Heart right ventricle (tissue), 16 donors: ENCODE results near the gene CYSTM1. TPM values are rescaled to one million over a fixed set of nuclear protein-coding genes. Genes with fewer than 3 reads are reported as not detected.

Source experiments
- ATAC-seq, 8 donors: fragments of 200-7000 bp; cut with Tn5 transposase; one replicate each; pipeline ENCODE4 v1.9.1; 2020; ENCODE audit warnings: mild to moderate bottlenecking in 8 of 8, moderate library complexity in 8 of 8, moderate number of reproducible peaks in 1 of 8
- DNase-seq, 2 donors: peaks; one replicate each; pipeline ENCODE4 v3.0.0-alpha.2; 2020
- H3K27ac ChIP-seq, 10 donors: fragments of 200-600 bp; sonication (generic) in 2 of 10; one replicate each; pipeline versions ENCODE4 v1.5.0 to v1.8.0; 2020 to 2022; ENCODE audit warnings: mild to moderate bottlenecking in 3 of 10
- H3K27me3 ChIP-seq, 7 donors: fragments of 200-600 bp; one replicate each; pipeline ENCODE4 v1.8.0; 2021 to 2022; ENCODE audit warnings: mild to moderate bottlenecking in 2 of 7
- H3K36me3 ChIP-seq, 9 donors: fragments of 200-600 bp; sonication (generic) in 1 of 9; one replicate each; pipeline versions ENCODE4 v1.5.0 to v1.8.0; 2020 to 2022; ENCODE audit warnings: mild to moderate bottlenecking in 2 of 9
- H3K4me1 ChIP-seq, 9 donors: fragments of 200-600 bp; sonication (generic) in 1 of 9; one replicate each; pipeline versions ENCODE4 v1.5.0 to v1.8.0; 2020 to 2022; ENCODE audit warnings: mild to moderate bottlenecking in 4 of 9
- H3K4me3 ChIP-seq, 10 donors: fragments of 200-600 bp; sonication (generic) in 2 of 10; one replicate each; pipeline versions ENCODE4 v1.5.0 to v1.8.0; 2020 to 2022; ENCODE audit warnings: mild to moderate bottlenecking in 7 of 10, moderate library complexity in 2 of 10
- H3K9me3 ChIP-seq, 11 donors: fragments of 200-600 bp in 10 of 11; sonication (generic) in 2 of 11; one replicate each; pipeline versions ENCODE4 v1.5.0 to v1.8.0; 2013 to 2022; ENCODE audit warnings: mild to moderate bottlenecking in 2 of 11, control low read depth in 1 of 11, moderate library complexity in 1 of 11
- WGBS, 2 donors: extraction: QIAGEN DNeasy Blood & Tissue Kit; methylation state at CpG; one replicate each; pipeline ENCODE4 v1.1.7; 2013; ENCODE audit warnings: inconsistent platforms in 1 of 2; 5-methylcytosine and 5-hydroxymethylcytosine counted together
- intact Hi-C, 10 donors: fragments of 100-400 bp; cut with DNase I; formaldehyde crosslinking; loops; one replicate each; pipeline versions ENCODE4 v1.11.1 to v1.14.2; 2022
- polyA plus RNA-seq, 2 donors: library from polyadenylated mRNA; stranded (reverse); fragments of 200-250 nt; gene quantifications; one replicate each; pipeline ENCODE4 v1.2.3, GENCODE V29; 2013
- total RNA-seq, 10 donors: library from RNA; stranded (reverse); fragmentation: NEBNext Ultra II Directional in 3 of 10; extraction: Animal tissue kit (Norgen Biotek cat#: 25700) in 3 of 10; gene quantifications; one replicate each; pipeline versions ENCODE4 v1.2.1 to v1.2.4, GENCODE V29; 2021 to 2023
- TF ChIP-seq, protein P1 (sequence below), 9 donors: fragments of 200-600 bp; sonication (generic) in 2 of 9; IDR thresholded peaks; one replicate each; pipeline versions ENCODE4 v1.5.0 to v1.8.0; 2021 to 2022; ENCODE audit warnings: antibody characterized with exemption in 9 of 9, mild to moderate bottlenecking in 5 of 9, moderate library complexity in 1 of 9
- donor health status: Arrhythmogenic right ventricular cardiomyopathy.
- donor health status: ischemic (EF 13 %, LVEDD 7.1; RV severe dilation, severe dysfunction).
- donor health status: healthy with polysubstance abuse.
- donor health status: DM: no; HTN: yes; CAD: no.
- donor health status: DM: no; HTN: no; CAD: no.
- donor health status: ischemic (EF 25% LVEDD 6.9; RV normal size, moderate dysfunction).
- donor health status: ischemic (EF 25% LVEDD 5.7; RV mildly dilated, moderate dysfunction).
- donor health status: healthy.
- donor health status: DM: yes; HTN: yes; CAD: no.
- donor health status: Ischemic cardiomyopathy.
- donor health status: ischemic (EF 35%, LVEDD 5.7; RV mildly dilated, moderate dysfunction).
- donor health status: nonischemic (EF 11% LVEDD 7.7; RV severe dilation, severe dysfunction).
- donor health status: DM: yes; HTN: yes; CAD: no.
- donor health status: PGD.
- donor health status: ischemic (EF 29% LVEDD 5.4; RV normal size, mild dysfunction).
- donor health status: nonischemic (EF 23%, LVEDD 6.1; RV moderate dilation, normal function).

Gene CYSTM1
- total and polyA plus RNA-seq, 12 donors = 45.0 to 217 (median 95.3) TPM

DNA sequence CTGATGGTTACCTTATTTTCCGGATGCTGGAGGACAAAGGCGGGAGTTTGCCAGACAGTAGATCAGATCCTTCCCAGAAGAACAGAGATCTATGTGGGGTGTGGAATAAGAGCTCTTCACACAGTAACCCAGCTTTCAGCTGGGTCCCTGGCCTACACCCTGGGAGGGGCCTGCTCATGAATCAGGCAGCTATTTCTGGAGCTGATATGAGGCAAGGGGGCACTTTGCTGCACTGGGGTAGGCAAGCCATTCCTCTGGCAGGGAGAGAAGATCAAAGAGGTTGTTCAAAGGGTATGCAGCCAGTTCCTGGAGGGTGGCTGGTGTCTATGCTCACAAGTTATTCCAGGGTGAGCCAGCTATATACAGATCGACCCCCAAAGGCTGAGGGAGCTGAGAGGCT is 48.6 kb downstream of the CYSTM1 start:
- H3K27ac ChIP-seq = peak overlapping the region; percentile 36 to 87 (median 77)

DNA sequence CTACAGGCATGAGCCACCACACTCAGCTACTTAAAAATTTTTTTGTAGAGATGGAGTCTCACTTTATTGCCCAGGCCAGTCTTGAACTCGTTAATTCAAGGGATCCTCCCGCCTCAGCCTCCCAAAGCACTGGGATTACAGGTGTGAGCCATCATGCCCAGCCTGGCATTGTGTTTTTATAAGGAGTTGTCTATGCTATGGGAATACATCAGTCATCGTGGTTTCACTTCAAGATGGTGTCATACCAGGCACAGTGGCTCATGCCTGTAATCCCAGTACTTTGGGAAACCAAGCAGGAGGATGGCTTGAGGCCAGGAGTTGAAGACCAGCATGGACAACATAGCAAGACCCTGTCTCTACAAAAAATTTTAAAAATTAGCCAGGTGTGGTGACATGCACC is 49.7 kb downstream of the CYSTM1 start:
- DNase-seq (no peak), ATAC-seq (no peak)
- Histone ChIP-seq H3K36me3 (no peaks in the 10 kb centered on the region), H3K9me3 (no peaks in the 10 kb centered on the region), H3K4me1 (peaks cover 16 to 83% (median 56%) of the 10 kb centered on the region in 9 donors), H3K4me3 (no peak overlapping the region), H3K27me3 (no peaks in the 10 kb centered on the region), H3K27ac (peak overlapping the region in 5 of 10 donors; percentile 54 to 87 (median 82))
- intact Hi-C loops = loop anchor here in 6 of 10 donors (5.0 kb wide), 3 partner anchors 37 to 47 kb away; partner anchors contain the start of gene CYSTM1 (in 1 of the 6)
- TF ChIP-seq, protein P1, sequence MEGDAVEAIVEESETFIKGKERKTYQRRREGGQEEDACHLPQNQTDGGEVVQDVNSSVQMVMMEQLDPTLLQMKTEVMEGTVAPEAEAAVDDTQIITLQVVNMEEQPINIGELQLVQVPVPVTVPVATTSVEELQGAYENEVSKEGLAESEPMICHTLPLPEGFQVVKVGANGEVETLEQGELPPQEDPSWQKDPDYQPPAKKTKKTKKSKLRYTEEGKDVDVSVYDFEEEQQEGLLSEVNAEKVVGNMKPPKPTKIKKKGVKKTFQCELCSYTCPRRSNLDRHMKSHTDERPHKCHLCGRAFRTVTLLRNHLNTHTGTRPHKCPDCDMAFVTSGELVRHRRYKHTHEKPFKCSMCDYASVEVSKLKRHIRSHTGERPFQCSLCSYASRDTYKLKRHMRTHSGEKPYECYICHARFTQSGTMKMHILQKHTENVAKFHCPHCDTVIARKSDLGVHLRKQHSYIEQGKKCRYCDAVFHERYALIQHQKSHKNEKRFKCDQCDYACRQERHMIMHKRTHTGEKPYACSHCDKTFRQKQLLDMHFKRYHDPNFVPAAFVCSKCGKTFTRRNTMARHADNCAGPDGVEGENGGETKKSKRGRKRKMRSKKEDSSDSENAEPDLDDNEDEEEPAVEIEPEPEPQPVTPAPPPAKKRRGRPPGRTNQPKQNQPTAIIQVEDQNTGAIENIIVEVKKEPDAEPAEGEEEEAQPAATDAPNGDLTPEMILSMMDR (IDR thresholded peaks at IDR 0.05) = no peak
- 95 to 97% methylated on average over 3 of the region's 3 CpGs for WGBS, 2 donors

More for the DNA sequence above, 48.6 kb downstream of the CYSTM1 start:
- peak in 1 of 2 donors; percentile 61 for DNase-seq
- Histone ChIP-seq H3K36me3 (no peaks in the 10 kb centered on the region), H3K4me3 (no peak overlapping the region), H3K9me3 (no peaks in the 10 kb centered on the region), H3K27me3 (no peaks in the 10 kb centered on the region), H3K4me1 (peaks cover 19 to 87% (median 67%) of the 10 kb centered on the region in 9 donors)
- TF ChIP-seq, protein P1 (IDR thresholded peaks at IDR 0.05) = no peak
- peak; percentile 64 to 86 (median 79) for ATAC-seq
- intact Hi-C loops = loop anchor here in 6 of 10 donors (2.0 to 5.0 kb wide), 3 partner anchors 33 to 41 kb away; no protein-coding TSS in a partner anchor
- 44 to 61% methylated on average over 3 of the region's 3 CpGs for WGBS, 2 donors

DNA sequence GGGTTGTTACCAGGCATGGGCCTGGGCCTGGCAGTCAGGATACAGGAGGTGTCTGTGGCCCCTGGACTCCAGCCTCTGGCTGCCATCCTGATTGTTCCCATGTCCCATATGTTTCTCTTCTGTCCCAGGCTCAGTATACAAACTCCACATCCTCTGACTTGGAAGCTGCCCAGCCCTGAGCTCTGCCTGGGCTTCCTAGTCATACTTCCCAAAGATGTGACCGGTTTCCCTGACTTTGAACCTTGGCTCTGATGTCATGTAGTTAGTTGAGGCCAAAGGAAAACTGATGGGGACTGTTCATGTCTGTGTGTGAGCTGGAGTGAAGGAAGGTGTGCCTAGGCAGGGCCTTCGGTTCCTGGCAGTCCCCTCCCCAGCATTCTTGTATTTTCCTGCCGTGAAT is 50.4 kb downstream of the CYSTM1 start:
- intact Hi-C loops = loop anchor here in 1 of 10 donors (5.0 kb wide), 1 partner anchor 48 kb away; the partner anchor contains the start of gene CYSTM1
- DNase-seq = no peak
- WGBS, 2 donors = 70 to 79% methylated on average over 3 of the region's 3 CpGs
- Histone ChIP-seq H3K27me3 (no peaks in the 10 kb centered on the region), H3K36me3 (no peaks in the 10 kb centered on the region), H3K9me3 (no peaks in the 10 kb centered on the region), H3K27ac (peak overlapping the region in 5 of 10 donors; percentile 5 to 87 (median 29)), H3K4me3 (no peak overlapping the region), H3K4me1 (peaks cover 16 to 76% (median 49%) of the 10 kb centered on the region in 9 donors)
- no peak for ATAC-seq
- TF ChIP-seq, protein P1 (IDR thresholded peaks at IDR 0.05) = no peak

DNA sequence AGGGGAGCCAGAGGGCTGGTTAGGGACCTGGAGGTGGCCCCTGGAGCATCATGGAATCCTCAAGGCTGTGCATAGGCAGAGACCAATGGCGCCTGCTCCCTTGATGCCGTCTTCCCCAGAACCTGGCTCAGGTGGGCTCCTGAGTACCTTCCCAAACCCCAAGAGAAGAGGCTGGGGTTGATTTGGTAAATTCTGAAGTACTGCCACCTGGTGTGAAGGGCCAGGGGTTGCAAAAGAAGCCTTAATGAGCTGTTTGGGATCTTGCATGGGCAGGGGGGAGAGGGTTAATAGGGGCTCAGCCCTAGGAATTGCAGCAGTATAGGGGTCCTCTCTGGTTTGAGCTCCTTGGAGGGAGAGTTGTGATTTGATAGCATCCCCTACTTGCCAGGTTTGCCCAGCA is 52.1 kb downstream of the CYSTM1 start:
- H3K36me3 ChIP-seq = no peaks in the 10 kb centered on the region
- no peaks in the 10 kb centered on the region for H3K27me3 ChIP-seq
- peaks cover 16 to 59% (median 32%) of the 10 kb centered on the region in 9 donors for H3K4me1 ChIP-seq
- WGBS, 2 donors = 93 to 97% methylated on average over 2 of the region's 2 CpGs
- intact Hi-C loops = loop anchor here in 1 of 10 donors (5.0 kb wide), 1 partner anchor 50 kb away; the partner anchor contains the start of gene CYSTM1
- no peak for ATAC-seq
- H3K9me3 ChIP-seq = no peaks in the 10 kb centered on the region
- no peak for DNase-seq
- H3K27ac ChIP-seq = no peak overlapping the region
- TF ChIP-seq, protein P1 (IDR thresholded peaks at IDR 0.05) = no peak
- H3K4me3 ChIP-seq = no peak overlapping the region
